Measurements from ENCODE around the gene LPXN. TPM values are rescaled to one million over a fixed set of nuclear protein-coding genes. Genes with fewer than 3 reads are reported as not detected.

LPXN gene
- total RNA-seq, 4 donors from 2014 or later: 10.0 to 18.7 (median 16.0) TPM

- TF ChIP-seq POLR2AphosphoS5 (IDR thresholded peaks at IDR 0.05) (no peak), CTCF (IDR thresholded peaks at IDR 0.05) (no peak), EP300 (IDR thresholded peaks at IDR 0.05; ENCODE audit: low read depth) (no peak), POLR2A (IDR thresholded peaks at IDR 0.05) (no peak)
- no peaks in the 10 kb centered on the region for H3K4me1 ChIP-seq
- intact Hi-C loops (cut with DNase I; ENCODE audit: low total_unique reads): no loop called here
- H3K9me3 ChIP-seq: no peaks in the 10 kb centered on the region
- no peak within 1 kb of the TSS for H3K4me3 ChIP-seq
- H3K36me3 ChIP-seq: no peaks in the 10 kb centered on the region
- H3K27ac ChIP-seq: no peak within 1 kb of the TSS
- in situ Hi-C loops (cut with MboI; ENCODE audit: low pct_ligation_motif_present in 1 of 4, low pct_unique_long_range_greater_than_20kb in 1 of 4, low sequenced_read_pairs in 3 of 4): loop anchor here (25.0 kb wide), 3 partner anchors 671 to 1046 kb away; partner anchors contain the start of gene RTN4RL2 (in 1 of the 4)
- WGBS, 2 donors (ENCODE audit: low coverage in 1 of 2): 88 to 100% methylated on average over 1 of the region's 1 CpG
- H3K27me3 ChIP-seq: no peaks in the 10 kb centered on the region
- no peak for DNase-seq
These were observed 67.7 kb downstream of the LPXN start, which contains the start of gene OR5B21 for GRCh38 chr11:58508005-58508404. Gene OR5B21 (minus strand): TSS chr11:58508105. CDS start chr11:58508105, 0 bp downstream.

GRCh38 chr11:58507355-58507754 is 68.3 kb downstream of the LPXN start:
- intact Hi-C loops (cut with DNase I; ENCODE audit: low total_unique reads) (no loop called here), in situ Hi-C loops (cut with MboI; ENCODE audit: low pct_ligation_motif_present in 1 of 4, low pct_unique_long_range_greater_than_20kb in 1 of 4, low sequenced_read_pairs in 3 of 4) (loop anchor here (25.0 kb wide), 3 partner anchors 670 to 1045 kb away; partner anchors contain the start of gene RTN4RL2 (in 1 of the 4))
- H3K27ac ChIP-seq: no peak overlapping the region
- no peaks in the 10 kb centered on the region for H3K36me3 ChIP-seq
- no peaks in the 10 kb centered on the region for H3K4me1 ChIP-seq
- H3K9me3 ChIP-seq: no peaks in the 10 kb centered on the region
- no peak for DNase-seq
- no peaks in the 10 kb centered on the region for H3K27me3 ChIP-seq
- TF ChIP-seq CTCF (IDR thresholded peaks at IDR 0.05) (no peak), EP300 (IDR thresholded peaks at IDR 0.05; ENCODE audit: low read depth) (no peak), POLR2AphosphoS5 (IDR thresholded peaks at IDR 0.05) (no peak), POLR2A (IDR thresholded peaks at IDR 0.05) (no peak)
- WGBS, 2 donors (ENCODE audit: low coverage in 1 of 2): 79 to 86% methylated on average over 2 to 4 of the region's 4 CpGs
- no peak overlapping the region for H3K4me3 ChIP-seq

GRCh38 chr11:58506935-58507334 is 68.7 kb downstream of the LPXN start:
- Histone ChIP-seq H3K27ac (no peak overlapping the region), H3K27me3 (no peaks in the 10 kb centered on the region), H3K4me3 (no peak overlapping the region), H3K4me1 (no peaks in the 10 kb centered on the region), H3K36me3 (no peaks in the 10 kb centered on the region), H3K9me3 (no peaks in the 10 kb centered on the region)
- TF ChIP-seq POLR2A (IDR thresholded peaks at IDR 0.05): no peak
- DNase-seq: no peak
- in situ Hi-C loops (cut with MboI; ENCODE audit: low pct_ligation_motif_present in 1 of 4, low pct_unique_long_range_greater_than_20kb in 1 of 4, low sequenced_read_pairs in 3 of 4) (loop anchor here (25.0 kb wide), 3 partner anchors 670 to 1045 kb away; partner anchors contain the start of gene RTN4RL2 (in 1 of the 4)), intact Hi-C loops (cut with DNase I; ENCODE audit: low total_unique reads) (no loop called here)
- WGBS, 2 donors (ENCODE audit: low coverage in 1 of 2): 59 to 76% methylated on average over 5 of the region's 5 CpGs

GRCh38 chr11:58505849-58506248 is 69.8 kb downstream of the LPXN start:
- Histone ChIP-seq H3K4me3 (no peak overlapping the region), H3K27ac (no peak overlapping the region), H3K9me3 (no peaks in the 10 kb centered on the region), H3K27me3 (no peaks in the 10 kb centered on the region), H3K4me1 (no peaks in the 10 kb centered on the region), H3K36me3 (no peaks in the 10 kb centered on the region)
- intact Hi-C loops (cut with DNase I; ENCODE audit: low total_unique reads): no loop called here
- TF ChIP-seq POLR2A (IDR thresholded peaks at IDR 0.05) (no peak), EP300 (IDR thresholded peaks at IDR 0.05; ENCODE audit: low read depth) (no peak), POLR2AphosphoS5 (IDR thresholded peaks at IDR 0.05) (no peak), CTCF (IDR thresholded peaks at IDR 0.05) (no peak)
- DNase-seq: no peak
- in situ Hi-C loops (cut with MboI; ENCODE audit: low pct_ligation_motif_present in 1 of 4, low pct_unique_long_range_greater_than_20kb in 1 of 4, low sequenced_read_pairs in 3 of 4): loop anchor here (25.0 kb wide), 3 partner anchors 669 to 1044 kb away; partner anchors contain the start of gene RTN4RL2 (in 1 of the 4)
- WGBS, 2 donors (ENCODE audit: low coverage in 1 of 2): 82 to 88% methylated on average over 3 to 4 of the region's 4 CpGs

- no peaks in the 10 kb centered on the region for H3K27me3 ChIP-seq
- H3K4me1 ChIP-seq: no peaks in the 10 kb centered on the region
- intact Hi-C loops (cut with DNase I; ENCODE audit: low total_unique reads) (no loop called here), in situ Hi-C loops (cut with MboI; ENCODE audit: low pct_ligation_motif_present in 1 of 4, low pct_unique_long_range_greater_than_20kb in 1 of 4, low sequenced_read_pairs in 3 of 4) (loop anchor here (25.0 kb wide), 3 partner anchors 667 to 1042 kb away; partner anchors contain the start of gene RTN4RL2 (in 1 of the 4))
- no peak overlapping the region for H3K4me3 ChIP-seq
- no peaks in the 10 kb centered on the region for H3K36me3 ChIP-seq
- H3K9me3 ChIP-seq: no peaks in the 10 kb centered on the region
- no peak for DNase-seq
- WGBS, 2 donors (ENCODE audit: low coverage in 1 of 2): 83 to 88% methylated on average over 6 of the region's 6 CpGs
- no peak overlapping the region for H3K27ac ChIP-seq
- TF ChIP-seq EP300 (IDR thresholded peaks at IDR 0.05; ENCODE audit: low read depth) (no peak), CTCF (IDR thresholded peaks at IDR 0.05) (no peak)
These were observed 71.4 kb downstream of the LPXN start for GRCh38 chr11:58504232-58504631.

All from transverse colon (tissue), 4 donors.